AG09319 (cell line): ENCODE measurements around the gene MLLT3.

ENCODE experiments used
- DNase-seq: peaks from one replicate; pipeline ENCODE4 v3.0.0-alpha.2; 2010; ENCODE audit warnings: low read depth; ENCODE audit errors: extremely low read depth
- CTCF ChIP-seq: IDR thresholded peaks from 2 replicates; pipeline ENCODE4 v1.5.1; 2011; ENCODE audit warnings: low read depth, mild to moderate bottlenecking, inconsistent platforms, low read length, moderate library complexity

Gene MLLT3

GRCh38 chr9:20312732-20313131 lies 309.6 kb downstream of the MLLT3 start:
- no peak for TF ChIP-seq CTCF
- DNase-seq, result no peak

- no peak for DNase-seq
- TF ChIP-seq CTCF, result no peak
Observed at GRCh38 chr9:20310024-20310423, 312.3 kb downstream of the MLLT3 start.

- DNase-seq, result no peak
- no peak for TF ChIP-seq CTCF
Observed at GRCh38 chr9:20309124-20309523, 313.2 kb downstream of the MLLT3 start.

GRCh38 chr9:20307621-20308020 lies 314.7 kb downstream of the MLLT3 start:
- TF ChIP-seq CTCF, result no peak
- no peak for DNase-seq

- DNase-seq, result no peak
- TF ChIP-seq CTCF, result no peak
Observed at GRCh38 chr9:20305452-20305851, 316.8 kb downstream of the MLLT3 start.

- TF ChIP-seq CTCF, result no peak
Observed at GRCh38 chr9:20303996-20304395, 318.3 kb downstream of the MLLT3 start.

GRCh38 chr9:20303066-20303465 lies 319.2 kb downstream of the MLLT3 start:
- DNase-seq, result no peak
- no peak for TF ChIP-seq CTCF

More at GRCh38 chr9:20303996-20304395, 318.3 kb downstream of the MLLT3 start:
- DNase-seq, result no peak

GRCh38 chr9:20302197-20302596 lies 320.1 kb downstream of the MLLT3 start:
- TF ChIP-seq CTCF, result no peak
- DNase-seq, result no peak
